OCI-M1 (cell line): ENCODE data around the gene MLLT10.

Experiments used
- DNase-seq: peaks from one replicate; lab custom pipeline; 2025; lab: John Stamatoyannopoulos, UW

MLLT10 gene

DNA sequence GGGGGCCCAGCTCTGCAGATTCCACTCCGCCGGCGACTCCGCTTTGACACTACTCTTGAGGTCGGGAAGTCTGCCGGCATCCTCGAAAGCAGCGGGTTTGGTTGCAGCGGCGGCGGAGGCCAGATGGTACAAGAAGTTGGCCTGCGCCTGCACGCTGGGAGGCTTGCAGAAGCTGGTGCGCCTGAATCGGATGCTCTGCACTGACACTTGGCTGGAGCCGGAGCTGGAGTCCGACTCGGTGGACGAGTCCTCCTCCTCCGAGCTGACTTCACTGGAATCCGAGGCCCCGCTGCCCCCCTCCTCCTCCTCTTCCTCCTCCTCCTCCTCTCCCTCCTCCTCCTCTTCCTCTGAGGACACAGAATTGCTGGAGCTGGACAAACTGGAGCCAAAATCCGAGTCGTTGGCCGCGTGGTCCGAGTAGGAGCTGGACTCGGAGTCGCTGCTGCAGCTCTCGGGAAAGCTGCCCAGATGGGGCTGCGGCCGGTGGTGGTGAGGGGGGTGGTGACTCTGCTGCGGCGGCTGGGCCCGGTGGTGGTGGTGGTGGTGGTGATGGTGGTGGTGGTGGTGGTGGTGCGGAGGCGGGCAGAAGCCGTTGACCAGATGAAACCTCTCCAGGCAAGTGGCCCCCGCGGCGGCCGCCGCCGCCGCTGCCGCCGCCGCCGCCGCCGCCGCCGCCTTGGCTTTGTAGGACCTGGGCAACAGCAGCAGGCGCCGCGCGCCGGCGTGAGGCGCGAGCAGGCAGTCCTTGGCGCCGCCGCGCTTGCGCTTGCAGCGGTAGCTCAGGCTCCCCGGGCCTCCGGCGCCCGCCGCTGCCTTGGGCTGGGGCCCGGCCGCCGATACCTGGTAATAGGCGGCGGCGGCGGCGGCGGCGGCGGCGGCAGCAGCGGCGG lies 17.5 kb upstream of the MLLT10 start:
- peak; percentile 52 for DNase-seq

DNA sequence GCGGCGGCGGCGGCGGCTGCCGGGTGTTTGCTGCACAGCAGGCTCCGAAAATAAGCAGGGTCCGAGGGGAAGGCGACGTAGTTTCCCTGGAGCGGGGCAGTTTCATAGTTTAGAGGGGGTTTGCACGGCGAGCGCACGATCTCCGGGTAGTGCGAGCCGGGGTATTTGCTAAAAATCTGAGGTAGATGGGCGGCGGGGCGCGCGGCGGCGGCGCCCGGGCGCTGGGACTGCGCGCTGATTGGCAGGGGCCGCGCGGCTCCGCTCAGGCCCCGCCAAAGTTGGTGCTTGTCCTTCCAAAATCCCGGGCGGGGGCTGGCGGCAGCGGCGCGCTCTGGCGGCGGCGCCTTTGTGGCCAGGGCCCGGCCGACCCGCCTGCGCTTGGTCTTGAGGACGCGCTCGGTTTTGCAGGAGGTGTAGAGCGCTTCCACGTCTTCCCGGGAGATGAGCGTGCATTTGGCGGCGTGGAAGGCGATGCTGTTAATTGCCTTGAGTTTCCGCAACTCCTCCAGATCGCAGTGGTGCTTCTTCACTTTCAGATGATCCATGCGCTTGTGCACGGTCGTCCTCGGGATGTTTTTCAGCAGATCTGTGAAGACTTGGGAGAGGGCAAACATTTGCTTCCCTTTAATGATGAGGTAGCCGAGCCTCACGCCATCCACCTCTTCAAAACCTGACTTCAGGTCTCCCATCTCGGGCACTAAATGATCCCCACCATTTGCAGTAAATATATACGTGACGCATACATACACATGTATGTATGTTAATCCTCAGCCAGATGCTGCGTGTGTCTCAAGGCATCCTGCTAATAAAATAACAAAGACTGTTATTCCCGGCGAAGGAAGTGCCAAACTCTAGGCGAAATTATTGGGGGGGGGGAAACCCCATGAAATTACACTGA lies 16.6 kb upstream of the MLLT10 start:
- DNase-seq, result peak; percentile 65

DNA sequence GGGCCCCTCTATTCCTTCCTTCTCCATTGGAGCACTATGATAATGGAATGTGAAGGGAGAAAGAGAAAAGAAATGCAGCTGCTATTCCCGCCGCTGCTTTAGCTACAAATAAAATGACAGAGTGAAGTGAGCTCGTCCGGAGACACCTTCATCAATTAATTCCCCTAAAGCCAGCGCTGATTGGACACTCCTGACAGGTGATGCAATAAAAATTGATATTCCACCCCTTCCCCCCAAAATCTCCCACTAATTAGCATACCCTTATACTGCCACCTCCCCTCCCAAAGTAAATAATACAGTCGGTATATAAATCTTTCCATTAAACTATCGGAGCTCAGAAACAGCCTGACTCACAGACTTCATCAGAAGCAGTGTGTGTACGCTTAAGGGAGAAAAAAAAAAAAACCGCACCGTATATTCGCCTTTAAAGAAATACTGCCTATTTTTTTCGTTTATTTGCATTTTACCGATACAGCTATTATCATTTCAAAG lies 15.8 kb upstream of the MLLT10 start:
- DNase-seq, result peak; percentile 47

DNA sequence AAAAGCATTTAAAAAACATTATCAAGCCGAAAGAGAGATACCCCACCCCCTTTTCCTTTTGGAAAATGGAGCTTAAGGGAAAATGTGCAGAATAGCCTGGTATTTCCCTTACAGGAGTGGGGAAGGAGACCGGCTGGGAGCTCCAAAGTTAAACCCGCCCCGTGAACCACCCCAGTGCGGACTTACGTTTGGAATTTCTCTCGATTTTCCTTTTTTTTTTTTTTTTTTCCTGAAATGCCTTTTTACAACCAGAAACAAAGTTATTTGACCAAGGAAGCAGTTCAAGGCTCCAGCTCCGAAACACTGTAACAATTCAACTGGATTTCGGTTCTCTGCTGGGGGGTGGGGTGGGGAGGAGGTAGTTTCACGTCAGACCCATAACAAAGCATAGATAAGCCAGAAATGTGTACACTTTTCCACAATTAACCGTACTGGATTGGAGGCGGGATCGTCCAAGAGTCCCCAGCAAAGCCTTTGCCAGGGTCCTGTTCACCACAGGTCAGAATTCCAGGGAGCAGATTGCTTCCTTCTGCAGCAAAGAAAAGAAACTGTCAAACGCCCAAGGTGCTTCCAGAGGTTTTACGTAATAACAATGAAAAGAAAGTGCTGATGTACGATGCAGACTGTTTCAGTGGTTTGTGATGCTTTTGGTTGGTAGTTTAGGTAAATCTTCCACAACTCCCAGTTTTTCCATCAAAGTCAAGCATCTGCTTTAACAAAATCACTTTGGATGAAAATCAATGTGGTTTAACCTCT lies 15.2 kb upstream of the MLLT10 start:
- no peak for DNase-seq

DNA sequence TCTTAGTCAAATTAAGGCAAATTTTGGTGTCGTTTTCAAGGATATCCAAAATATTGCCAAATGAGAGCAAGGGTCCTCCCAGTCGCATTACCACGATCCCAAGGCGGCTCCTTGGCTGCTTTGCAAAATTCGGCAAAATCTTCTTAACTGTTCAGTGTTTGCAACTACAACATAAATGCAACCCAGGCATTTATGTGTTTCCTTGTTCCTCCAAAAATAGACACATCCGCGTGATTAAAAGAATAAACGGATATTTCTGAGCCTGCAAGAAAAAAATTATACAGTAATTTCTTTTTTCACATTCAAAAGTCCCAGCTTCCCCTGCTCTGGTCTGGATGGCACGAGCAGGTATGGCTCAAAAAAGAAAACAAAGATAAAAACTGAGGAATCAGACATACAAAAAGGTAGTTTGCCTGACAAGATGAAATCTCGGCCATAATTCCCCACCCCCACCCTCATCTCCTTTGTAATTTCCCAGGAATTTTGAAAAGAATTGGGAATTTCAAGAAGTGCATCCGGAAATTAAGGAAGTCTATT lies 14.6 kb upstream of the MLLT10 start:
- DNase-seq, result no peak

DNA sequence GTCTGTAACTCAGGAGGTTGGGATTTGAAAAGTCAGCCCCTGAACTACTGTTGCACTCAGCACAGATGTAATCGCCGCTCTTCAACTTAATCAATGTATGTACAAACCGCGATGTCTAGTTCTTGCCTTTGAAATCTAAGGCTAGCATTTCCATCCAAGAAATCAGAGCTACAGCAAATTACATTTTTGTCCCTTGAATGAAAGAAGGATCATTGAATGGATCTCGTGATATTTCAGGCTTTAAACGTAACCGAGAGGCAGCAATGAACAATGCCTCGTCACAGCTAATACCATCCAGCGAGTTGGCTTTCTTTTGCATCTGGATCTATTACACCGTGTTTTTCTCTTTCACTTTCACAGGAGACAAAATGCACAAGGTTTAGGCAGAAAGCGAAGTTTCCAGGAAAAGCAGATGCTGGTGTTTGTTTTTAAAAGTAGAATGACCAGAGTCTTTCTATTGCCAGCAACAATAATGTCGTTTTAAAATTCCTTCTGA lies 14.0 kb upstream of the MLLT10 start:
- peak; percentile 71 for DNase-seq

DNA sequence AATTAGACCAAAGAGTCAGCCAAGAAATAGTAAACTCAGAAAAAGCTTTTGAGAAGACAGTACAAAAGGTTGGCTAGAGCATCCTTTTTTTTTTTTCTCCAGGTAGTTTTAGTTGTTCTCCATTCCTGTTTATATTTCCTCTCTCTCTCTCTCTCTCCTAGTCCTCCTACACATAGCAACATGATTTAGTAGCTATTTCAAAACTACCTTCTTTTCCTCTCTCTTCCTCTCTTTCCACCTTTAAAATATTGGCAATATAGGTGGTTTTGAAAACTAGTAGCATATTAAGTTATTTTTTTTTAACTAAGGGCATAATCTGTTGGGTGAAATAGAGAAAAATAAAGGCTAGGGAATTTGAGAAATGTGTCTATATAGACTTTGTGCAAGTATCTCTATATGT lies 13.5 kb upstream of the MLLT10 start:
- DNase-seq, result no peak

DNA sequence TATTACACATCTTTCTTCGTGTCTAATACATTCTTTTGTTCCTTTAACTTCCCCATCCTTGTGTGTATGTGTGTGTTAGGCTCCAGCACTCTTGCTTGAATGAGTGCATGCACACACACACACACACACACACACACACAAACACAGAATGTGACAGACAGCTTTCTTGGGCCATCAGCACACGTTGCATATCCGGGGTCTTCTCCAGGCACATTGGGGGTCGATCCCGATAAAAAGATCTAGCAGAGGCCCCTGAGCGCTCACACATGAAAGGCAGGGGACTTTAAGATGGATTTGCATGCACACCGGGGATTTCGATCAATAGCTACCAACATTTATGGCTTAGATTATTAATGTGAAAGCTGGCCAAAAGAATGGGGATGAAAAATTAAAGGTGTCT lies 13.1 kb upstream of the MLLT10 start:
- no peak for DNase-seq

DNA sequence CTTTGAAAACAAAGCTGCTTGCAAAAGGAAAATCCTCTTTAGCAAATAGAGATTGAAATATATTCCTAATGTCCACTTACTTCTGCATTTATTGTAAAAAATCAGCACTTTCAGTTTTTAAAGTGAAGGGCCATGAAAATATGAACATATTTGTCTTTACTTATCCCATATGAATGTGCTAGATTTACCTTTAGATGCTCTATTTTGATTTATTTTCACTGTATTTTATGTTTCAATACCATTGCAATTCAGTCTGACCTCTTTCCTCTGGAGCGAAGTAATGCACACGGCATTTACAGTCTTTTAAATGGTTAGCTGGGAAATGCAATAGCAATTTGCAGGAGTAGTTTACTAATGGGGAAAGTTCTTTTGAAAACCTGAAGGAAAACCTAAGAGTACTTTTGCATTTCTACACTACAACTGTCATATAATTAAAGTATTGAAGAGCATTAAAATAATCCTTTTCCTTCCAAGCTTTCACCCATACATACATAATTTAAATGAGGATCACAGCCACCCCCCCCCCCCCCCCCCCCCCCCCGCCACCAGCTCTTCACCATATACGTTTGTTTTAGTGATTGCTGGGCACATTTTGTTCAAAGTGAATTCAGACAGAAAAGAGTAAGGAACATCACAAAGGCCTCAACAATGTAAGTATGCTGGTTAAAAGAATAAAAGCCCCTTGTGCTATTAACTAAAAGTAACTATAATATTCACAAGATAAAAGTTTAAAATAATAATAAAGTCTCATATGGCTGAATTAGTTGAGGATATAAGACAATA lies 12.1 kb upstream of the MLLT10 start:
- DNase-seq, result no peak

DNA sequence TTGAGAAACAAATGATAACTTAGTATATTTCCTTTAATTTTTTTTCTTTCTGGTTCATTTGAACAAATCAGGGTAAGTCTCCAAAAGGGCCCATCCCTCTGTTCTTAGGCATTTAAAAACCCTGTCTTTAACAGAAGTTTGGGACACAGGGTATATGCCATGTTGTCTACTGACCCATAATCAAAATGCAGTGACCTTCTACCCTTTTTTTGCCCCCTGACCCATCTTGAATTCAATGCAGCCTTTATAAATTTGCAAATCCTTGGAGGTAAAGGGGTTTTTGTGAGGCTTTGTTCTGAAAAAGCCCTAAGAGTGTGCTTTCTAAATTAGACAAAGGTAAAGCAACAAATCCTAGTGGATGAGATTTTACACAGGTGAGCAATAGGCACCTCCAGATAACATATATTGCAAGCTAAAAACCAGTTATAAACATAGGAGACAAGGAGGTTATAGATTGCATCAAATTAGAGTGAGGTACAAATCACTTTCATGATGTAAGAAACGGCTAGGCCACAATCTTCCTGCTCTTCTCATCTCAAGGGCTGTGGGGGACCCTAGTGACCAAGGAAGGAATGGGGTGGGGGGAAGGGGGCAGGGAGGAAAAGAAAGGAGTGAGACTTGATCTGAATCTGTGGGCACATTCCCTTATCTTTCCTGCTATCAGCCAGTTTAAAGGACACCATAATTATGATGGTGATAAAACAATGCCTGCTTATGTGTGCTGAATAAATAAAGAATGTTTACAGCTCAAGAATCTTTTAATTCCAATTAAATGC lies 11.2 kb upstream of the MLLT10 start:
- DNase-seq, result no peak

DNA sequence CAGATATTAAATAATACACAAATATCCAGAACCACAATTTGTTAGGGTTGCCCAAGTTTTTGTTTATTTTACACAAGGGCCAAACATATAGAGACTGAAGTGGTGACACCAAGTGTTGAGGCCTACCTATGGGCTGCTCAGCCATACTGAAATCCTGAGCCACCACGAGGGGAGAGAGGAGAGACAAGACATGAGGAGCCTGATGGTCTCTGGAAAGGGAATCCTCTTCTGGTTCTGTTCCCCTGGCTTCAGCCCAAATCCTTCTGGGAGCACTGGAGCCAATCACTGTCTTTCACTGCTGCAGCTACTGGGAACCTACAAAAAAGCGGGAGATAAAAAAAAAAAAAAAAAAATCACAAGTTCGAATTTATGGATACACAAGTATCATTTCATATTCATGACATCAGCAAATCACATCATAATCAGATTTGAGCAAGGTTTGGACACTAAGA lies 10.4 kb upstream of the MLLT10 start:
- DNase-seq, result peak; percentile 44

DNA sequence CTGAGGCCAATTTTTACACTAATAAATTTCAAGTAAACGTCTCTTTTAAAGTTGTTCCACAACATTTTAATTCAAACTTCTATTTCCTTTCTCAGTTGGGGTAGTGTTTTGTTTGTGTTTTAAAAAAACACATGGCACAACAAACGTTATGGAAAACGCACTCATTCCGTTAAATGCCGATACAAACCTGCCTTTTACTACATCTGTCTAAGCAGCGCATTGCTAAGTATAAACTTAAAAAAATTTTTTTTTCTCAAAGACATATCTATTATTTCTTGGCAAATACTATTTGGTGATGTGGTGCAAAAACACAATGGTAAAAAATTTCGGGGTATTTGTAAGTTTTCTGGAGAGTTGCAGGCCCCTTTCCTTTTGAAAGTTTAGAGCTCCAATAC lies 9.9 kb upstream of the MLLT10 start:
- DNase-seq, result no peak

DNA sequence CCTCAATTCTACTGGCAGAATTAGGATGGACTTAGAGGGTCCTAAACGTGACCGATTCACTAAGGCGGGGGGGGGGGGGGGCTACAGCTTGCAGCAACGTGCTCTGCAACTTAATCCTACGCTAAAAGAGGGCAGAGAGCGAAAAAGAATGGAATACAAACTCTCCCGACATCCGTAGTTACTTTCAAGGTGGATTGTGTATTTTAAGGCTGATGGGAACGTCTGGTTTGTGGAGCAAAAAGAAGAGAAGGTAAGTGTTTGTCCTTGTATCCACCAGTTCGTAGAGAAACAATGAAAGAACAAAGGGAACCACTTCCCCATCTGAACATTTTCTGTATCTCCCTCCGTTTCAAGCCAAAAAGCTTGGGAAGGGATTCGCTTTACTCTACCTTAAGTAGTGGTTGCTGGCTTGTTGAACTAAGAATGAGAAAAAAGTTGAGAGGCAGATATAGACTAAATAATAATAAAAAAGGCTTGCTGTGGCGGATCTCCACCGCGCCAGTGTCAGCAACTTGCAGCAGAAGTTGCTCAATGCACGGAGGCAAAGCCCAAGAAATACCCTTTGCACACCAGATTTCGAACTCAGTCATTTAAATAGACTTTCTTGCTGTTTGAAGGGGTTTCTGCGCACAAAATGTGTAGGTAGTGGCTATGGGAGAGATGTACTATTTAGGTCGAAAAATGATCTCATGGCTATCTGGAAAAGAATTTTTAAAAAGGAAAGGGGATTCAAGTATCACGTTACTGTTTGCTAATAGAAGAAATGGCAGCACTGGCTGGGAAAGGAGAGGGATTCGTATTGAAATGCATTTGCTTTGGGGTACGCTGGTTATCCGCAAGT lies 9.3 kb upstream of the MLLT10 start:
- DNase-seq, result peak; percentile 83

DNA sequence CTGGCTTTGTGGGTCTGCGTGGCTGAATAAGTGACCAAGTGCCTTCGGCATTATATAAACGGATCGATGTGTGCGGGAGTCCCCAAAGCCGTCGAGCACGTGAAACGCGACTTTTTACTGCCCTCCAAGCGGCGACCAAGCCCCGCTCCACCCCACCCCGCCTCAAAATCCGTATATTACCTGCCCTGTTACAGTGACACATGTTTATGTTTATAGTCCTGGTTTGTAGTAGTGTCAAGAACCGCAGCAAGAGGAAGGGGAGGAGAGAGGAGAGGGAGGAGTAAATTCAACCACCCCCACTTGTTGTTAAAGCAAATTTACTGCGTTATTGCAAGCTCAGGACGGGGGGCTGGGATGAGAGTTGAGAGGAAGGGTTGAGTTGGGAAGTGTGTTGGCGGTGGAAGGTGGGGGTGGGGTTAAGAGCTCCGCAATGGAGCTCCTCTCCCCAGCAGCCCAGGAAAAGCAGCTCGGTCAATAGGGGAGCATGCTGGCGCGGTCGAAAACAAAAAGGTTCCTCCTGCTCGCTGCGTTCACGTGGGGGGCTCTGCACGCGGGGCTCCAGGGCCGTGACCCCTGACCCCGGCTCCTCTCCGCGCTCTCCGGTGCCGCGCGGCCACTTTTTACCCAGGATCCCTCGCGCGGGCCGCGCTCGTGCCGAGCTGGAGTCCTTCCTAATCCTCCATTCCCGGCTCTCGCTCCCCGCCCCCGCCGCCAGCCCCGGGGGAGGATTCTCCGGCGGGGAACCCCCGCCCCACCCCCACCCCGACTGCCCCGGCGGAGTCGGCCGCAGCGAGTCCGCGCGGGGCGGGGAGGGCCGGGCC lies 8.5 kb upstream of the MLLT10 start, which contains the start of gene SKIDA1:
Gene SKIDA1 (minus strand): TSS at position 316 of the 821 bp plus-strand sequence. CDS start 7,860 bp downstream, outside the sequence.
- DNase-seq, result peak; percentile 96

DNA sequence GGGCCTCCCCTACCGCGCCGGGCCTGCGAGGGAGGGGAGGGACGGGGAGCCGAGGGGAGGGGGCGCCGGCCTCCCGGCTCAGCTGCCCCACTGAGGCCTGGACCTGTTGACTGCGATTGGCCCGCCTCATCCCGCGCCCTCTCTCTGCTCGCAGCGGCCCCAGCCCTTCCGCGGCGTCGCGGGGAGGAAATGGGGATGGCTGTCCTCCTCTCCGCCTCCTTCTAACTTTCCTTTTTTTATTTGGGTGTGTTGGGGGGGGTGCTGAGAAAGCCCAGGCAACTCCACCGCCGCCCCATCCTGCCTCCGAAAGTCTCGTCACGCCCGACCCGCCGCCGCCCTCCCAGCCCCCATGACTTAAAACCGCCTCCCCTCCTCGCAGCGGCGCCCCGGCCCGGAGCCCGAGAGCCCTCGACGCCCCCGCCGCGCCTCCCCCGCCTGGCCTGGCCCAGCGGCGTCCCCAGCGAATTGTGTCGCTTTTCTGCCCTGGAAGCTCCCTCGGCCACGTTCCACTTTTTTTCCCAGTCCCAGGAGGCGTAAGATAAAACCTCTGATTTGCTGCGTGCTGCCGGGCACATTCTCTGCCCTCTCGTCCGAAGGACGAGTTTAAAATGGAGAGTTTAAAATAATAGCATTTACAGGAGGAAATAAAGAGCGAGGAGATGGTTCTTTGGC lies 7.7 kb upstream of the MLLT10 start:
- DNase-seq, result peak; percentile 93

DNA sequence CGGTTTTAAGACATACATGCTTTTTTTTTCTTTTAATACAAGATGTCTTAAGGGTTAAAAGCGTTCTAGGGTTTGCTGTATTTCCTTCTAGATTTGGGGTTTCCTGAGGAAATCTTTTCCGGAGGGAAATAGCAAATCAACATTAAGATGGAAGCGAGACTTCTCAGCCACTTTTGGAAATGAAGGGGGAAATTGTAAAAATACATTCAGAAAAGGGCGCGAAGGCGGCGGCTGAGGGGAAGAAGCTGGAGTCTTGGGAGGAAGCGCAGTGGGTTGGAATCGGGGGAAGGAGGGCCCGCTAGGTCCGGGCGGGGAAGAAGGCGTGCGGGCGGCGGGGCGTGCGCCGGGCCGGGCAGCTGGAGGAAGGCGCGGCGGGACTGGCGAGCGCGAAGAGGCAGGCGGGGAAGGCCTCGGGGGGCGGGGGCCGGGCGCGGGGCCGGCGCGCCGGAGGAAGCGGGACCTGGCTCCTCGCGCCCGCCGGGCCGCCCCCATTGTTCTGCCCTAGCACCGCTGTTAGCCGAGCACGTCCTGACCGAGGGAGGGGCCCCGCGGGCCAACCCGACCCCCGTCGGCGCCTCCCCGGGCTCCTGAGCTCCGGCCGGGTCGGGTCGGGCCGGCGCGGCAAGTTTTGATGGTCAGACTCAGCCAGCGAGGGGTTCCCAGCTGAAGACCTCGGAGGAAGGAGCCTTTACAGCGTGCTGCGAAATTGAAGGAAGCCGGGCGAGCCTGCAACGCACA lies 7.0 kb upstream of the MLLT10 start:
- peak; percentile 83 for DNase-seq
